DOHH2 (cell line): Measurements from ENCODE around the gene EPB41L3.

Experiments used
- H3F3A ChIP-seq: fragments of 200-600 bp; sonication (generic), shearing (Covaris generic); 2 replicates; pipeline ENCODE4 v1.6.0; 2016; ENCODE audit warnings: antibody characterized with exemption, mild to moderate bottlenecking; ENCODE audit not compliant: control insufficient read depth, insufficient read depth
- H3K27ac ChIP-seq: fragments of 200-600 bp; sonication (generic); 2 replicates; pipeline ENCODE4 v1.5.1; 2014; ENCODE audit warnings: low read depth, mild to moderate bottlenecking, low read length, moderate library complexity
- H3K27me3 ChIP-seq: fragments of 200-600 bp; sonication (generic); 2 replicates; pipeline ENCODE4 v1.6.1; 2014; ENCODE audit warnings: mild to moderate bottlenecking, low read length, mixed read lengths; ENCODE audit not compliant: control insufficient read depth
- H3K36me3 ChIP-seq: fragments of 200-600 bp; sonication (generic); 2 replicates; pipeline ENCODE4 v1.6.1; 2014; ENCODE audit warnings: mild to moderate bottlenecking, low read length, moderate library complexity, mixed read lengths; ENCODE audit not compliant: control insufficient read depth
- H3K4me1 ChIP-seq: fragments of 200-600 bp; sonication (generic); 2 replicates; pipeline ENCODE4 v1.6.1; 2014; ENCODE audit warnings: mild to moderate bottlenecking, low read length, mixed read lengths; ENCODE audit not compliant: control insufficient read depth
- H3K4me2 ChIP-seq: fragments of 200-600 bp; sonication (generic); 2 replicates; pipeline ENCODE4 v1.6.0; 2014; ENCODE audit warnings: mild to moderate bottlenecking, low read length, moderate library complexity
- H3K4me3 ChIP-seq: fragments of 200-600 bp; sonication (generic); 2 replicates; pipeline ENCODE4 v1.5.1; 2014; ENCODE audit warnings: mild to moderate bottlenecking, low read length, mixed read lengths
- H3K79me2 ChIP-seq: fragments of 200-600 bp; sonication (generic); 2 replicates; pipeline ENCODE4 v1.6.1; 2014; ENCODE audit warnings: mild to moderate bottlenecking, low read length, mixed read lengths; ENCODE audit not compliant: control insufficient read depth
- H3K9me2 ChIP-seq: fragments of 200-600 bp; sonication (generic); replicated peaks from 2 replicates; pipeline ENCODE4 v1.6.1; 2014; ENCODE audit warnings: mild to moderate bottlenecking, low read length, mixed read lengths; ENCODE audit not compliant: control insufficient read depth
- H3K9me3 ChIP-seq: fragments of 200-600 bp; sonication (generic); 2 replicates; pipeline ENCODE4 v1.6.1; 2014; ENCODE audit warnings: antibody characterized with exemption, low read length, mixed read lengths; ENCODE audit not compliant: control insufficient read depth, insufficient read depth
- H4K20me1 ChIP-seq: fragments of 200-600 bp; sonication (generic); 2 replicates; pipeline ENCODE4 v1.6.0; 2014; ENCODE audit warnings: low read depth, mild to moderate bottlenecking, antibody characterized with exemption, low read length, moderate library complexity; ENCODE audit not compliant: control insufficient read depth, insufficient read depth
- CTCF ChIP-seq: fragments of 200-600 bp; sonication (generic); IDR thresholded peaks from one replicate; pipeline ENCODE4 v1.5.1; 2014; ENCODE audit warnings: antibody characterized with exemption, mild to moderate bottlenecking, low read depth, low read length; ENCODE audit not compliant: poor library complexity, severe bottlenecking
- EZH2phosphoT487 ChIP-seq: fragments of 200-600 bp; sonication (generic); IDR thresholded peaks from 2 replicates; pipeline ENCODE4 v1.6.1; 2017; ENCODE audit warnings: borderline replicate concordance, mild to moderate bottlenecking, antibody characterized with exemption, low read length, moderate library complexity, mixed read lengths

EPB41L3 gene

DNA sequence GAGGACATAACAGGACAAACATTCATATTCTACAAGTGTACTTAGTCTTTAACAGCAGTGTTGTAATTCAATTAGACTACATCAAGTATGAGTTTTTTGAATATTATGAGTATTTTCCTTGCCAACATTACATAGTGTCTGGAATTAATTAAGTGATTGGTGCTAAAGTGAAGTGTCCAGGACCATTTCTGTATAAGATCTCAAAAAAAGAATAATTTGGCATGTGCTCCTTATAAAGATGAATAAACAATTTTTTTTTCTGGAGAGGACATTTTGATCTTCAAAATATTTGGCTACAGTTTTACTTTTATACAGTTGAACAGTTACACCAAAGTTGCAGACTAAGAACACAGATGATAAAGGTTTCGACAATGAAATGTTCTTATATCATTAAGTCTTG lies 15.1 kb upstream of the EPB41L3 start:
- no peaks in the 10 kb centered on the region for H3K9me2 ChIP-seq
- no peaks in the 10 kb centered on the region for H3K9me3 ChIP-seq

GRCh38 chr18:5556310-5556974 lies 12.6 kb upstream of the EPB41L3 start:
- Histone ChIP-seq H3K79me2 (no peaks in the 10 kb centered on the region), H3K4me1 (no peaks in the 10 kb centered on the region), H3K27me3 (no peaks in the 10 kb centered on the region), H3K4me2 (no peak overlapping the region), H3K9me3 (no peaks in the 10 kb centered on the region), H3K4me3 (no peak overlapping the region), H4K20me1 (no peaks in the 10 kb centered on the region), H3K9me2 (no peaks in the 10 kb centered on the region), H3K27ac (no peak overlapping the region), H3F3A (no peaks in the 10 kb centered on the region), H3K36me3 (no peaks in the 10 kb centered on the region)
- TF ChIP-seq EZH2phosphoT487 (no peak), CTCF (no peak)

More for the DNA sequence above, 15.1 kb upstream of the EPB41L3 start:
- Histone ChIP-seq H3K4me2 (no peak overlapping the region), H3K4me3 (no peak overlapping the region), H4K20me1 (no peaks in the 10 kb centered on the region), H3K79me2 (no peaks in the 10 kb centered on the region), H3F3A (no peaks in the 10 kb centered on the region), H3K27me3 (no peaks in the 10 kb centered on the region), H3K4me1 (no peaks in the 10 kb centered on the region), H3K36me3 (no peaks in the 10 kb centered on the region), H3K27ac (no peak overlapping the region)
- TF ChIP-seq CTCF (no peak), EZH2phosphoT487 (no peak)

DNA sequence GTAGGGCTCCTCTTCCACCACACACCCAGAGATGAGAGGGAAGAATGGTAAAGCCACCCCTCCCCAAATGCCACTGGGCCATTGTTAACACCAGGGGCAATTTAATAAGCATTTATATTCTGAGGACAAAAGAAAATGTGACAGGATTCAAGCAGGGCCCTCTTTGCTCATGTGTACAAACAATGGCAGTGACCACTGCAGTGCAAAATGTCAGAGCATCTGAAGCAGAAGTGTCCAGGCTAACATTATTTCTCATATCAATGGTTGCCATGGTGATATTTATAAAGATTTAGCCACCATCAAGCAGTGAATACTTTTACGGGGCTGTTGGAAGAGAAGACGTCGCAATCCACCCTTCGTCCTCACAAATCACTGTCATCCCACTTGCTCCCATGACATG lies 10.8 kb upstream of the EPB41L3 start:
- Histone ChIP-seq H3K9me2 (no peaks in the 10 kb centered on the region), H3F3A (no peaks in the 10 kb centered on the region), H4K20me1 (no peaks in the 10 kb centered on the region), H3K4me3 (no peak overlapping the region), H3K27ac (no peak overlapping the region), H3K9me3 (no peaks in the 10 kb centered on the region), H3K36me3 (no peaks in the 10 kb centered on the region), H3K4me1 (no peaks in the 10 kb centered on the region), H3K79me2 (no peaks in the 10 kb centered on the region), H3K27me3 (no peaks in the 10 kb centered on the region), H3K4me2 (no peak overlapping the region)
- TF ChIP-seq CTCF, result no peak
- TF ChIP-seq EZH2phosphoT487, result no peak
